HUES48 (cell line): Measurements from ENCODE around the gene CBARP.
A peak's percentile ranks its signal among the peaks of the same experiment; 100 is the strongest.

Source experiments
- H3K27ac ChIP-seq: one replicate; pipeline ENCODE4 v1.7.0; 2013; ENCODE audit warnings: low read depth, low read length, inconsistent platforms
- H3K27me3 ChIP-seq: 2 replicates; pipeline ENCODE4 v1.6.1; 2013; ENCODE audit warnings: mild to moderate bottlenecking, low read length; ENCODE audit not compliant: control insufficient read depth, insufficient read depth
- H3K36me3 ChIP-seq: 2 replicates; pipeline ENCODE4 v1.6.1; 2013; ENCODE audit warnings: low read length; ENCODE audit not compliant: control insufficient read depth, insufficient read depth
- H3K4me1 ChIP-seq: 2 replicates; pipeline ENCODE4 v1.6.1; 2013; ENCODE audit warnings: mild to moderate bottlenecking, low read length; ENCODE audit not compliant: control insufficient read depth, insufficient read depth
- H3K4me3 ChIP-seq: 2 replicates; pipeline ENCODE4 v1.5.1; 2013; ENCODE audit warnings: mild to moderate bottlenecking, low read depth, low read length
- H3K9ac ChIP-seq: 2 replicates; pipeline ENCODE4 v1.6.1; 2013; ENCODE audit warnings: mild to moderate bottlenecking, low read depth, low read length, moderate library complexity
- H3K9me3 ChIP-seq: 2 replicates; pipeline ENCODE4 v1.6.1; 2013; ENCODE audit warnings: low read length; ENCODE audit not compliant: control insufficient read depth, insufficient read depth

Gene CBARP

GRCh38 chr19:1274852-1275259, 37.1 kb upstream of the CBARP start:
- Histone ChIP-seq H3K4me1 (peaks cover 4% of the 10 kb centered on the region; the same call in 1 of the 2 replicates), H3K36me3 (peaks cover 62% of the 10 kb centered on the region), H3K27me3 (no peaks in the 10 kb centered on the region), H3K4me3 (peak overlapping the region; percentile 92), H3K27ac (peak overlapping the region; percentile 100), H3K9me3 (no peaks in the 10 kb centered on the region), H3K9ac (peak overlapping the region; percentile 98)

GRCh38 chr19:1274081-1274851, 36.5 kb upstream of the CBARP start:
- Histone ChIP-seq H3K27me3 (no peaks in the 10 kb centered on the region), H3K27ac (peak overlapping the region; percentile 100), H3K36me3 (peaks cover 58% of the 10 kb centered on the region), H3K4me1 (peaks cover 4% of the 10 kb centered on the region; the same call in 1 of the 2 replicates), H3K4me3 (peak overlapping the region; percentile 92), H3K9me3 (no peaks in the 10 kb centered on the region), H3K9ac (peak overlapping the region; percentile 98; the same call in 1 of the 2 replicates)

GRCh38 chr19:1273263-1274041, 35.6 kb upstream of the CBARP start:
- no peaks in the 10 kb centered on the region for H3K27me3 ChIP-seq
- H3K36me3 ChIP-seq, result peaks cover 51% of the 10 kb centered on the region
- H3K27ac ChIP-seq, result peak overlapping the region; percentile 100
- no peaks in the 10 kb centered on the region for H3K9me3 ChIP-seq
- H3K9ac ChIP-seq, result no peak overlapping the region
- peaks cover 8% of the 10 kb centered on the region for H3K4me1 ChIP-seq
- H3K4me3 ChIP-seq, result no peak overlapping the region

- no peak overlapping the region for H3K4me3 ChIP-seq
- H3K27ac ChIP-seq, result peak overlapping the region; percentile 4
- H3K9me3 ChIP-seq, result no peaks in the 10 kb centered on the region
- H3K36me3 ChIP-seq, result peaks cover 51% of the 10 kb centered on the region
- no peak overlapping the region for H3K9ac ChIP-seq
- peaks cover 4% of the 10 kb centered on the region; the same call in 1 of the 2 replicates for H3K27me3 ChIP-seq
- H3K4me1 ChIP-seq, result peaks cover 10% of the 10 kb centered on the region
Observed at GRCh38 chr19:1272423-1273262, 34.8 kb upstream of the CBARP start.

- no peak overlapping the region for H3K4me3 ChIP-seq
- no peak overlapping the region for H3K9ac ChIP-seq
- no peaks in the 10 kb centered on the region for H3K9me3 ChIP-seq
- H3K4me1 ChIP-seq, result peaks cover 10% of the 10 kb centered on the region
- H3K27me3 ChIP-seq, result peaks cover 11% of the 10 kb centered on the region
- peak overlapping the region; percentile 35 for H3K27ac ChIP-seq
- peaks cover 44% of the 10 kb centered on the region for H3K36me3 ChIP-seq
Observed at GRCh38 chr19:1271528-1272422, 34.0 kb upstream of the CBARP start.

- peaks cover 11% of the 10 kb centered on the region for H3K27me3 ChIP-seq
- H3K4me1 ChIP-seq, result peaks cover 12% of the 10 kb centered on the region
- H3K4me3 ChIP-seq, result no peak overlapping the region
- no peaks in the 10 kb centered on the region for H3K9me3 ChIP-seq
- H3K36me3 ChIP-seq, result peaks cover 44% of the 10 kb centered on the region
- H3K27ac ChIP-seq, result peak overlapping the region; percentile 97
- H3K9ac ChIP-seq, result peak overlapping the region; percentile 96; the same call in 1 of the 2 replicates
Observed at GRCh38 chr19:1270854-1271527, 33.2 kb upstream of the CBARP start.

- peak overlapping the region; percentile 96 for H3K9ac ChIP-seq
- peaks cover 11% of the 10 kb centered on the region for H3K27me3 ChIP-seq
- peak overlapping the region; percentile 81 for H3K4me3 ChIP-seq
- H3K27ac ChIP-seq, result peak overlapping the region; percentile 97
- peaks cover 16% of the 10 kb centered on the region for H3K4me1 ChIP-seq
- H3K36me3 ChIP-seq, result peaks cover 44% of the 10 kb centered on the region
- H3K9me3 ChIP-seq, result no peaks in the 10 kb centered on the region
Observed at GRCh38 chr19:1270213-1270853, 32.5 kb upstream of the CBARP start.

- H3K27ac ChIP-seq, result peak overlapping the region; percentile 97
- H3K9me3 ChIP-seq, result no peaks in the 10 kb centered on the region
- H3K27me3 ChIP-seq, result peaks cover 11% of the 10 kb centered on the region
- peak overlapping the region; percentile 96 for H3K9ac ChIP-seq
- peak overlapping the region; percentile 81 for H3K4me3 ChIP-seq
- peaks cover 23% of the 10 kb centered on the region for H3K4me1 ChIP-seq
- peaks cover 42% of the 10 kb centered on the region for H3K36me3 ChIP-seq
Observed at GRCh38 chr19:1269478-1270212, 31.8 kb upstream of the CBARP start.

- Histone ChIP-seq H3K27ac (peak within 1 kb of the TSS; percentile 97), H3K4me3 (peak within 1 kb of the TSS; percentile 81), H3K4me1 (peaks cover 20% of the 10 kb centered on the region), H3K27me3 (peaks cover 11% of the 10 kb centered on the region), H3K9ac (peak within 1 kb of the TSS; percentile 96), H3K9me3 (no peaks in the 10 kb centered on the region), H3K36me3 (peaks cover 36% of the 10 kb centered on the region)
Observed at GRCh38 chr19:1269065-1269477, 31.3 kb upstream of the CBARP start, which contains the start of gene CIRBP. Gene CIRBP (plus strand): TSS chr19:1269332. CDS start chr19:1270934, 1,602 bp downstream.
